GM20431 (cell line): ENCODE results near the gene IL1RN.

Experiments
- in situ Hi-C: fragments of 300-500 bp; cut with MseI, MboI; formaldehyde crosslinking; loops from one replicate; pipeline ENCODE4 v1.15.0; 2020; ENCODE audit warnings: low sequenced_read_pairs; ENCODE audit not compliant: unreplicated experiment

IL1RN gene

GRCh38 chr2:113124984-113125855 is 2.2 kb upstream of the IL1RN start:
- in situ Hi-C loops: loop anchor here (25.0 kb wide), 1 partner anchor 262 kb away; no protein-coding TSS in a partner anchor

GRCh38 chr2:113127646-113128570 is 510 bp downstream of the IL1RN start:
- in situ Hi-C loops: loop anchor here (25.0 kb wide), 1 partner anchor 259 kb away; no protein-coding TSS in a partner anchor

GRCh38 chr2:113129519-113130078 is 2.2 kb downstream of the IL1RN start:
- in situ Hi-C loops: loop anchor here (25.0 kb wide), 1 partner anchor 258 kb away; no protein-coding TSS in a partner anchor

GRCh38 chr2:113131352-113132185 is 4.2 kb downstream of the IL1RN start:
- in situ Hi-C loops: loop anchor here (25.0 kb wide), 1 partner anchor 256 kb away; no protein-coding TSS in a partner anchor

- in situ Hi-C loops: loop anchor here (25.0 kb wide), 1 partner anchor 255 kb away; no protein-coding TSS in a partner anchor
Observed at GRCh38 chr2:113132414-113133021, 5.1 kb downstream of the IL1RN start.

- in situ Hi-C loops: loop anchor here (25.0 kb wide), 1 partner anchor 253 kb away; no protein-coding TSS in a partner anchor
Observed at GRCh38 chr2:113133704-113134598, 6.6 kb downstream of the IL1RN start.

- in situ Hi-C loops: loop anchor here (25.0 kb wide), 1 partner anchor 253 kb away; no protein-coding TSS in a partner anchor
Observed at GRCh38 chr2:113134717-113135116, 7.3 kb downstream of the IL1RN start.

- in situ Hi-C loops: loop anchor here (25.0 kb wide), 1 partner anchor 252 kb away; no protein-coding TSS in a partner anchor
Observed at GRCh38 chr2:113135317-113135716, 7.9 kb downstream of the IL1RN start.

- in situ Hi-C loops: loop anchor here (25.0 kb wide), 1 partner anchor 250 kb away; no protein-coding TSS in a partner anchor
Observed at GRCh38 chr2:113136828-113137775, 9.7 kb downstream of the IL1RN start.

- in situ Hi-C loops: loop anchor here (25.0 kb wide), 1 partner anchor 249 kb away; no protein-coding TSS in a partner anchor
Observed at GRCh38 chr2:113137827-113138226, 10.4 kb downstream of the IL1RN start.

- in situ Hi-C loops: loop anchor here (25.0 kb wide), 1 partner anchor 249 kb away; no protein-coding TSS in a partner anchor
Observed at GRCh38 chr2:113138428-113139322, 11.3 kb downstream of the IL1RN start.

- in situ Hi-C loops: loop anchor here (25.0 kb wide), 1 partner anchor 246 kb away; no protein-coding TSS in a partner anchor
Observed at GRCh38 chr2:113141451-113141850, 14.1 kb downstream of the IL1RN start.

- in situ Hi-C loops: loop anchor here (25.0 kb wide), 1 partner anchor 245 kb away; no protein-coding TSS in a partner anchor
Observed at GRCh38 chr2:113142290-113142689, 14.9 kb downstream of the IL1RN start.

GRCh38 chr2:113144259-113144658 is 16.9 kb downstream of the IL1RN start:
- in situ Hi-C loops: loop anchor here (25.0 kb wide), 1 partner anchor 243 kb away; no protein-coding TSS in a partner anchor
